Hepatic stellate cell (primary cell): Measurements from ENCODE around the gene GLI3.

Experiments
- DNase-seq: peaks from one replicate; pipeline ENCODE4 v3.0.0; 2011; ENCODE audit warnings: low spot score

Gene GLI3

DNA sequence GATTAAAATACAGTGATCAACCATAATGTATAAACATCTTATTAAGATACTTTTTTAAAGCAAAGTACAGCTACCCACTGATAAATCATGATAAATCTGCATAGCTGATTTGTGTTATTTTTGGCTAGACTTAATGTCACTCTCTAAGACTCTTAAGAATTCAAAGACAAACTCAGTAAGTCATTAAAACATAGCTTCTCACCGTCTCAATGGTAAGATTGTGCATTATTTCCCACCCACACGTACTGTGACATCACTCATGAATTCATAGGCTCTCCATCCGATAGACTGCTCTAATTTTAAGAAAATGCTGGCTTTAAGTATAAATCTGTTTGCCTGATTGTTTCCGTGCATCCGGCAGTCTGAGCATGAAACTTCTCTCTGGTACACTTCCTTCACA, 266.1 kb downstream of the GLI3 start:
- no peak for DNase-seq

DNA sequence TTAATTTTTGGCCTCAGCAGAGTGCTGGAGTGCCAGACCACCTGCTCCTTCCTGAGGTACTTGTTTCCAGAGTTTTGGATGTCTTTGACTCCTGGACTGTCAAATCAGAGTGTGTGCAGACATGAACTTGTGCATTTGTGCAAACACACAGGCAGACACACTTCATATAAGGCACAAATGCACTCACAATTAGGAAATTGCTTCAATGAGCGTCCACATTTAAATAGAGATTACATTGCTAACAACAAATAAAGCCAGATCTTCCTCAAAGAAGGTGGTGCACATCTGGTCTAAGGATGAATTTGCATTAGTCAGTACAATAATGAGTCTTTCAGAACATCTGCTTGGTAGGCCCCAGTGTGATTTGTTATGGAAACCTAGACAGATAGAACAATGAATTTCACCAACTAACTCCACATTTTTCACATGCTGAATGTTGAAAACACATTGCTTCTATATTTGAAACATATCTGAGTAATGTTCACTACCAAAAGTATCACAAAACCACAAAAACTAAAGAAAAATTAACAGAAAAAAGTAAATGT, 267.4 kb downstream of the GLI3 start:
- DNase-seq = no peak

DNA sequence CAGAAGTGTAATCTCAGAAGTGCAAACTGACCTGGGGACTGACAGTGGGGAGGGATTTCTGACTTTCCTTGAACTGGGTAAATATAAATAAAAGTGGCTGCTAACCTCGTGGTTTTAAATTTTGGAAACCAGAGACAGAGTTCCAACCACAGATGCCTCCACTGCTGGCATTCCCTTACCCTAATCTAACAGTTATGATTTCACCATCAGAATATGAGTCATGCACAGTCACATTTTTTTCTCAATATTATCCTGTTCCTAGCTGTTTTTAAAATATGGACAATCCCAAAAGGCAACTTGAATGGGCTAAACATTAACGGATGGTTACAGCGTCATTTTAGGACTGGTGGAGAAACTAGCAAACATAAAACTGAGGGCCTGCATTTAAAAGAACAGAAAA, 269.9 kb downstream of the GLI3 start:
- peak; percentile 80 for DNase-seq

DNA sequence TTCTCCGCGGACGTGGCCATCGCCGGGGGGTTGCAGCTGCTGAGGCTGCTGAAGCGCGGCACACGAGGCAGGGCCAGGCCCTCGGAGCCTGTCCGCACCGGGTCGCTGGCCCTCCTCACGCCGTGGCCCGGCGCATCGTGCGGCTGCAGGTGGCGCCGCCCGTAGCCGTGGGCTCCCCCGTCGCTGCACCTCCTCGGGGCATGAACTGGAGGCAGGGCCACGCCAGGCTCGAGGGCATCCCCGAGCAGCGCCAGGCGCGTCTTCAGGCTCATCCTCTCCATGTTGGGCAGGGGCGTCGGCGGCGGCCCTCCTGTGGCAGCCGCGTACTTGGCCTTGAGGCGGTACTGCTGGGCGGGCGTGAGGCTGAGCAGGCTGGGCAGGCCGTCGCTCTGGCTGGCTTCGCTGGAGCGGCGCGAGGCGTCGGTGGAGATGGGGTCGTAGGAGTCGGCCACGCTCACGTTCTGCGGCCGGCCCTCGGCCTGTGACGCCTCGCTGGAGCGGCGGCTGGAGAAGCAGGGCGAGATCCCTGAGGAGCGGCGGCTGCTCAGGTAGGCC, 271.0 kb downstream of the GLI3 start:
- DNase-seq = no peak

DNA sequence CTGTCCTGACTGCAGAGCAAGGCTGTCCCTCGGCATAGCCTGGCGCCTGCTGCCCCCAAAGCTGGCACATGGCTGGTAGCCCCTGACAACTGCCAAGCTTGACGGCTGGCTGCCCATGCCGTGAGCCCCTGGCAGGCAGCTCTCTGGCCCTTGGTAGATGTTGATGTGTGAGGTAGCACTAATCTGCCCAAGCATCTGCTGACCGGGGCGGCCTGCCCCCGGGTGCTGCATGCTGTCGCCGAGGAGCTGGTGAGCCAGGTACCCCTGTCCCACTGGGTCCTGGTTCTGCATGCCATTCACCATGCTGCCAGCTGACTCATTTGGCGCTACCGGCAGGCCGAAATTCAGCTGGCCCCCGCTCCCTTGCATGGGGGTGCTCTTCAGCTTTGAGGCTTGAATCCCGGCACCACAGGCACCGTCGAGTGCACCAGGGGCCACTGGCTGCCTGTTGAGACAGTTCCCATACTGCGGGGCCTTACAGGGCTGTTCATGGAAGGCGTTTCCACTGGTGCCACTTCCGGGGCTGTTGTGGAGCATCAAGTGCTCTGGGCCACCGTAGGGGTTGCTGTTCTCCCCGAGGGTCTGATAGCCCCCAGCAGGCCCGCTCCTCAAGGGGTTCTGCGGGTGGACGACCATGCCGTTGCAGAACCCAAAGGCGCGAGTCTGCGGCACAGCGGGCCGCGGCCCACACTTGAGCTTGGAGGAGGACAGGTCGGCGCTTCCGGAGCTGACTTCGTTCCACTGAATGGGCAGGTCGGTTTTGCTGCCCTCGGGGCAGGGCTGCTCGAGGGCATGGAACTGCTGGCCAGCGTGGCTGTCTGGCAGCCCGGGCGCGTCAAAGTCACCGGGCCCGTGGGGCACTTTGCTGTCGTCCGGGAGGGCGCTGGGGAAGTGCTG, 271.9 kb downstream of the GLI3 start:
- no peak for DNase-seq

DNA sequence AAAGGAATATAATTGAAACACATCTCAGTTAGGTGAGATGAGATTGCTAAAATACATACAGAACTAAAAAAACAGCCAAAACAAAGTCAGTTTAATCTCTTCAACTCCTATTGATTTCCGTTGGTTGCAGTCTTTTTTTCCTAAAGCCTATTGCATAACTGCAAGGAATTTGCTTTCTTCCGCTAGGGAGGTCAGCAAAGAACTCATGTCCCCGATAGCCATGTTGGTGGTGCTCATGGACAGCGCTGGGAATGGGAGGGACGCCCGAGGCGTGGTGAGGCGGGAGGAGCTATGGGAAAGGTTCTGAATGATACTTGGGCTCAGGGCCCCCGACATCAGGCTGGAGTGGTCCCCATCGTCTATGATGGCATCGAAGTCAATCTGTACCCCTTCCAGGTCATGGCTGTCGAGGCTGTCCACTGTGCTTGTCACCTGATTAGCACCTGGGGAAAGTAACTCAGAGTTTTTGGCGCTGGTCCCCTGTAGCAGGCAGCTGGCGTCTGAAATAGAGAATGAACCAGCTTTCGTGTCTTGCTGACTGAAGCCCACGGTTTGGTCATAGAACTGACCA, 272.7 kb downstream of the GLI3 start:
- no peak for DNase-seq

DNA sequence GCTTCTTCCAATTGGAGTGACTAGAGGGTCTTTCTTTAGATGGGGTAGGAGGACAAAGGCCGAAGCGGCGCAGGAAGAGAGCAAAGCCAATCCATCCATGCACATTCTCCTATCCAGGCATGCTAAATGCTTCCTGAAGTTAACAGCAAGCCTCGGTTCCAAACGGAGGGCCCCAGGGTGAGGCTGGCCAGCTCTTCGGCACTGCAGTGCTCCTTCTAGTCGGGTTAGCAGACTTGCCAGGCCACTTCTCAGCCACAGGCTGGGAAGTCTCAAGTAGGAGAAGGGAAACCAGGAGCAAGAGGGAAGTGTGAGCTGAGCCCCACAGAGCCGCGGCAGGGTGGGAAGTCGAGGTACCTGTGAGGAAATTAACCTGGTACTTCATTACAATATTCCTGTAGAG, 280.3 kb downstream of the GLI3 start:
- DNase-seq = no peak

DNA sequence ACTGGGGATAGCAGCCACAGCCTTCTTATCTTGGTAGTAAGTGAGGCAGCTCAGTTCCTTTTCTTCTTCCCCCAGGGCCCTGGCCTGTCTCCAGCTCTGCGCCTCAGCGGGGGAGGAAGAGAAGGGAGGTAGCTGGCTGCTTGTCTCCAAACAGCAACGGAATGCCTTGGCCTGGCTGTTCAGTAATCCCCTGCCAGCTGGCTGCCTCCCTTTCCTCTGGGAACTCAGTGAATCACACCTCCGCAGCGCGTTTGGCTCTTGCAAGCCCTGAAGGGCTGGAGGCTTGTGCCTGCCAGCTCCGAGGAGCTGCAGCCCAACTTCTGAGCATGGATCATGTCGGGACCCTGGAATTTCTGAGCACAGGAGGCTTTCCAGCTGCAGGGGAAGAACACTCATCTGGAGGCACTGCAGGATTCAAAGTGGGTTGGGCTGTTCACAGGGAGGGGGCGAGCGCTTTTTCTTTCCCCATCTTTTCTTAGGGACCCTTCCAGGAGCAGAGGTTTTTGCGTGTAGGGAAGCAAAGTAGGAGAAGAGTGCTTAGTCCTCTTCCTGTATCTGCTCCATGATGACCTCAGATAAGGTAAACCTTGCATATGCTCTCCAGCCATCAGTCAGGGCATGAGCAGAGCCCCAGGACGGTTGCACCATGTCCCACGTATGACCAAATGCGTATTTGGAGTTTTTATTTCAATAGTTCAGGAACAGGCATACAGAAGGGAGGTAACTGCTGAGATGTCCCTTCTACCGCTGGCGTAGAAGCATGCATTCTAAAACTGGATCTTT, 280.9 kb downstream of the GLI3 start:
- DNase-seq = peak; percentile 95

DNA sequence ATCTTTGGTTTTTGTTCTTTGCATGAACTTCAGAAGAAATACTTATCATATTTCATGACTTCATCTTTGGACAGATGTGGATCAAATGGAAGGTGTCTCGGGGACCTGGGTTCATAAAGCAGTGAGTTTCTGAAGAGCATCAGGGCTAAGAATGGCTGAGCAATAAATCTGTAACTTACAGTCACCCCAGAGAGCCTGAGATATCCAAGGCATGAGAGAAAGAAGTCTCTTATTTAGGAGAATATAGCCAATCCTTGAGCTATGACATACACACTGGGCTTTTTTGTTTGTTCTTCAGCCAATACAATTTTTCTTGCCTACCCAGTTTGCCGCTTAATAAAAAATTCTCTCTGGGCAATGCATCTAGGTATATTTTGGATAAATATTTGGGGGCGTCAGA, 281.6 kb downstream of the GLI3 start:
- DNase-seq = no peak

DNA sequence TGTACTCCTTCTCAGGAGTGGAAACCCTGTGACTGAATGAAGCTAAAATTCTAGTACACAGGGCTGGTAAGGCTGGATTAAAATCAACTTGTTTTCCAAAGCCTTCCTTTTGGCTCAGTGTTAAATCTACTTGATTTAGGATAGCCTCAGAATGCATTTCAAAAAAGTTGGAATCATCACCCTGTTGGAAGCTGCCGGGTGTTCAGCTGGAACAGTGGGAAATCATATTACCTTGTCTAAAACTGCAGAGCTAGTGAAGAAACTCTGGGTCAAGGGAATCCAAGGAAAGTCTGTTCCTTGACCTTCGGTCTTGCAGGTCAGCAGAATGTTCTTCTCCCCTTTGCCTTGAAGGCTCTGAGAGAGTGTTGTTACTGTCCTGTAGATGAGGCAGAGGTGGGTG, 282.0 kb downstream of the GLI3 start:
- no peak for DNase-seq

DNA sequence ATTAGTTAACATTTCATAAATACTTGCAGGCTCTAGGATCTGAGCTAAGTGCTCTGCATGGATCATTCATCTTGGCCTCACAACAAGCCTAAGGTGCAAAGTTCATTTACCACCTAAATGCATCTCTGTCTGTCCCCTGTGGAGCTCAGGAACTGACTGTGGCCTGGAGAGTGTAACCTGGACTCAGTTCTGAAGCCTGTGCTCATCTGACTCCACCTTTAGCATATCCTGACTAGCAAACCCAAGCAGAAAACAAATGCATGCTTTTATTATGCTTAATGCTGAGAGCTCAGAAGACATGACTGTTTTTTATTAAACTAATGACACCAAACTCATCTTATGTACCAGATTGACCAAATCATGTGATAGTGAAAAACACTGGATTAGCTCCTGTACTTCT, 288.5 kb downstream of the GLI3 start:
- no peak for DNase-seq

DNA sequence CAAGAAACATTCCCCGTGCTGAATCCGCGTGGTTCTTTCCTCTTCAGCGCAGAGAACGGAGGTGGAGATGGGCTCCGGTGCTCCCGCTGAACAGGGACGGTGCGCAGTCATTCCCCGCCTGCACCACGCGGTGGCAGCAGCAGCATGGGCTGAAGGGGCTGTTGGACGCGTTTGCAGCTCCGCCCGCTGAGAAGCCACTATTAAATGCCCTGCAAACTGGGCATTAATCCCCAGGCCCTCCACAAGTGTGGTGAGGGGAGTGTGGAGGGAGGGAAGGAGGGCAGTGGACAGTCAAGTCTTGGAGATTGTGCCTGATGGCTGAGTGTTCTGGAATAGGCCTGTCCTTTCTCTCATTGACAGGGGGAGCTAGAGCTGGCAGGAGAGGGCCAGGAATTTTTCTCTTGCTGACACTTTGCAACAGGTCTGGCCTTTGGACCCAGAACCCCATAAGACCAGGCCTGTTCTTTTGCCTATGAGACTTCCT, 293.9 kb downstream of the GLI3 start:
- DNase-seq = peak; percentile 76

DNA sequence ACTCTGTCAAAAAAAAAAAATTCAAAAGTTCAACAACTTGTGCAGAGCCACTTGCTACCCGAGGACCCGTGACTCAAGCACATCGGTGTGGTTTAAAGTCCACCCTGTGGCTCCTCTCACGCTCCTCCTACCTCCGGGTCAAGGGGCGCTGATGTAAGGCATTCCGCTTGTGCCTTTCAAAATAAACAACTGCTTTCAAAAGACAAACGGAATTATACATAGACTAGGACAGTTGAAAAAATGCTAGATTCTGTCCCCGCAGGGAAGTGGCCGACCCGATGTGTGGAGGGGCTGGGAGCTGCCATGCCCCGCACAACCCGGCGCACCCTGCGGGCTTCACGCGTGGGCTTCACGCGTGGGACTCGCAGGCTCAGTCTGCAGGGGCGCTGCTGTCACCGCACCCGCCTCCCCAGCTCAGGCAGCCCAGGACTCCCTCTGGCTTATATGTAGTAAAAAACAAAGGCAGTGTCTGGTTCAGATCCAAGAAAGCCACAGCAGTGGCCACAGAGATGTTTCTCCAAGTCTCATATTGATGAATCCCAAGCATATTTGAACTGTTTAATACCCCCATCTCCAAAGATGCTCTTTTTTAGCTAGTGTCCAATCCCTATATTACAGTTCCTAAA, 294.4 kb downstream of the GLI3 start:
- peak; percentile 79 for DNase-seq

DNA sequence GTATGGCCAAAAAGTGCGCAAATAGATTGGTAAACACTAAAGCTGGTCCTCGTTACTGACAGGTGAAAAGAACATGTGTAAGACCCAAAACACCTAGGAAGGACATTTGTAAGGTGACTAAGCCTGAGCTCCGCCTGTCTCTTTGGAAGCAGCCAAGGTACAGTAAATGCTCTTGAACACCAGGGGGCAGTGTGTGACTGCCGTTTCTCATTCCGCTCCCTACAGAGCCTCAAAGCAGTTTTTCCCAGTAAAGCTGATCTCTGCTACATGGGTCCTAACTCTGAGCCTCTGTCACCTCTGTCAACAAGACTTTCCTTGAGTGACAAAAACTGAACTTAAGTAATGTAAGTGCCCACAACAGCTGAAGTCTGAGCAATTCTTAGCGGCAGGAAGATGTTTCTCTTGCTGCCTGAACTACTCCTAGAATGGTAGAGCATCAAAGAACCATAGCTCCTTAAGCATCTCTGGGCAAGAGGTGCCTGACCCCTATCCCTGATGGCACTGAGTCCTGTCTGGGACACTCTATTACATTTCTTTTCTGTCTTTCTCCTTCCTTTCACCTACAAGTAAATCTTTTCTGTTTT, 296.2 kb downstream of the GLI3 start:
- peak; percentile 70 for DNase-seq

DNA sequence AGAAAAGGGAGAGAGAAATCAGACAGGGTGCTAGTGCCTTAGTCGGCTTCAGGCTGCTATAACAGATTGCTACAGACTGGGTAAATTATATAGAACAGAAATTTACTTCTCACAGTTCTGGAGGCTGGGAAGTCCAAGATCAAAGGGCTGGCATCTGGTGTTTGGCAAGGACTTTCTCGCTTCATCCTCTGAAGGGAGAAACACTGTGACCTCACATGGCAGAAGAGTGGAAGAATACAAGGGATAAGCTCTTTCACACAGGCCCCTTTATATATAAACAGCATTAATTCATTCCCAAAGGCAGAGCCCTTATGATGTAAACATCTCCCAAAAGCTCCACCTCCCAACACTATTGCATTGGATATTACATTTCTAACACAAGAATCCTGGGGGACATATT, 298.6 kb downstream of the GLI3 start:
- DNase-seq = no peak

DNA sequence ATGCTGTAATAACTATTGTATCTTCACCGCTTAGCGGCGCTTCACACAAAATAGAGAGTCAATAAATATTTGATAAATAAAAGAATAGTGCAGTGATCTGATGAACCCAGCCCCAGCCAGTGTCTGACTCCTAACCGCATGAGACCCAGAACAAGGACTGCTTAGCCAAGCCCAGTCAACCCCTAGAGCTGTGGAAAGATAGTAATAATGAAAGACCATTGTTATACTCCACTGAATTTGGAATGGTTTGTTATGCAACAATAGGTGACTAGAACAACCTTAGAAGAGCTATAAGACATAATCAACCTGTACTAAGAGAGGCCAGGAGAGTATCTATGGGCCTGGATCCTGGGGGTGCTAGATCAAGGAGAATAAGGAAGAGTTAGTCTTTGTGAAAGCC, 303.6 kb downstream of the GLI3 start:
- DNase-seq = no peak

DNA sequence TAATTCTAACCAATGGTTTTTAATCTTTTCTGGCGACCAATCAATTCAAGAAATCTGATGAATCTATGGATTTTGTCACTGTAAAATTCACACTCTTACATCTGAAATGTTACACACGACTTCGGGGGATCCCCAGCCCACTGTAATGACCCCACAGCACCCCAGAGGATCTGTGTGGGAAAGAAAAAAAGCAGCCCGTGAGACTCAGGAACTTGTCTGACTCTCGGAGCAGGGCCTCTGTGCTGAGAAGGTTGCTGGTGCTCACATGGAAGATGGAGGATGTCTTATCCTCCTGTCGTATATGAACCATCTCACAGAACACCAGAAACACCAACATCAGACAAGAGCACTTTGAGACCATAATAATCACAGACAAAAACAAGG, 305.8 kb downstream of the GLI3 start:
- no peak for DNase-seq

DNA sequence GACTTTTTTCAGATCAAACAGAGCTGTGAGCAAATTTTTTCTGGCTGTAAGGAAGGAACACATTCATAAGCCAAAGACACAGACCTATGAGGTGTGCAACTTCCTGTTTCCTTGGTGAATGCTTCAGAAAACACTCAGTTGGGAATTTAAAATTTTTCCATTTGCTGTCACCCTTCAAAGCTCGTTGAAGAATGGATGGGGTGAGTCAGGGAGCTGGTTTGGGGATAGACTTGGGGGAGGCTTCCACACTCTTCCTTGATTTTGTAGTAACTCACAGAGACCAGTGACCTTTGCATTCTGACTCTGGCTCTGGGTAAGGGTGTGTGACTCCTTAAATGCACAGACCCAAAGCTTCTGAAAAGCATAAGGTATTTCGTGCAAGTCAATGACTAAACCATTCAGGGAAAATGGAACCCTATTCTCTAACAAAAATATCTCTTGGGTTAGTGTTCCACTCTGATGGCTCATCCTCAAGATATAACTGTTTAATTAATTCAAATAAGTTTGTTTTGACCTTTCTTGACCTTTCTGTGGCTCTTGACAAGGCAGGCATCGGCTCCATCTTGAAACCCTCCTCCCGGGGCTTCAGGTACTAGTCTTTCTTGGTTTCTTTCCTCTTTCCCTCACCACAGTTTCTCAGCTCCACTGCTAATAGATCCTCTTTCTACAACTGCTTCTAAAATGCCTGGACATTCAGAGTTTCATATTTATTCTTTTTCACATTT, 306.3 kb downstream of the GLI3 start:
- peak; percentile 31 for DNase-seq

DNA sequence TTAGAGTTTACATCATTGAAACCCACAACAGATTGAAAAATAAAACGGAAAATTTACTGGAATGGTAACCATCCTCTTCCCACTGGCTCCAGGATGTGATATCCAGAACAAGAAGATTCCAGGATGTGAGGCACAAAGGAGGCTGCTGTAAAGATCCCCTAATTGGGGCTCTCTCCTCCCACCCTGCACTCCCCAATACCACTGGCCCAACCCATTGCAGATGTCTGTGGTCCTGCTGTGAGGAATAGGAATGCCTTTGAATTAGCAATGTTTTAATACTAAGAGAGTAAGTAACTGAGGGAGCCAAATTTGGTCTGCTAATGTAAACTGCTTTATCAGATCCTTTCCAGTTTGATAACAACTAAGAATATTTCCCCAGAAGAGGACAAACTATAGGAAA, 308.2 kb downstream of the GLI3 start:
- DNase-seq = no peak

DNA sequence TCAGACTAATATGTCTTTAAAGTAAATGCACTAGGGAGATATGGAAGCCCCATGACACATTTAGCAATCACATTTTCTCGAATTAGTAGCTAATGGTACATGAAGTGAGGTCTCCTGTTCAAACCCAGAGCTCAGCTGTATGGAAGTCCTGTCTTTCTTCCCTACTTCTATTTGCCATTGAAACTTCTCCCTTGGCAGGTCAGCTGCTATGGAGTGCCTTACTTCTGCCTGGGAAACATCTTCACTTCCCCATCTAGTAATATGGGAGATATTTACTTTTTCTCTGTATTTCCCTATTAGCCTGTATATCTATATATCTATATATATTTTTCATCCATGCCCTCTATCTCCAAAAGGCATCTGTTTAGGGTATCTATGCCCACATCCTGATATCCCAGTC, 308.8 kb downstream of the GLI3 start:
- no peak for DNase-seq

DNA sequence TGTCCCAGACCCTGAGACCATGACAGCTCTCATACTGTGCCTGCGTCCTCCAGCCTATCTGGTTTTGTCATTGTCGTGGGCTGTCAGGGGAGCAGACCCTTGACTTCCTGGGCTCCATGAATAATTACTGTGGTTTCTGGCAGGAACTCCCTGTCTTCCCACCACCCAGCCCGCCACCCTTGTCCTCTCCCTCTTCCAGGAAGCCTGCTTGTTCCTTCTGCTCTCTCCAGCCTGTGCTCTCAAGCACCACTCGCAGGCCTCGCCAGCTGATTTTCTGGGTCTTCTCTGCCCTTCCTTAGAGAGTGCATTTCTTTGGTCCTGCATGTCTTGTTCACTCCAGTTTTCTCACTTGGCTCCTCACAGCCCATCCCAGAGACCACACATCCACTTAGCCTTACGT, 309.6 kb downstream of the GLI3 start:
- no peak for DNase-seq
